Measurements from ENCODE around the gene PDE4D.

DNA sequence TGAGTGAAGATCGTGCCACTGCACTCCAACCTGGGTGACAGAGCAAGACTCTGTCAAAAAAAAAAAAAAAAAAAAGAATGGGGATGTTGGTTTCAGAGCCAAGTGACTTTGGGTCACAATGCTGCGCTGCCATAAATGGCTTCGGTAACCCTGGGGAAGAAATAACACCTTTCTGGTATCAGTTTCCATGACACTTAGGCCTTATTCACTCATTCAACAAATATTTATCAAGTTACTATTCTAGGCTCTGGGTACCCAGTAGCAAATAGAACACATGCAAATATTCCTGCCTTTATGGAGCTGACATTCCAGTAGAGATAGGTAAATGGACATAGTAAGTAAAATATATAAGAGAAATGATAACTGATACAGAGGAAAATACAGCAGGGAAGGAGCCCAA is 454.2 kb downstream of the PDE4D start:
- TF ChIP-seq, protein P1, sequence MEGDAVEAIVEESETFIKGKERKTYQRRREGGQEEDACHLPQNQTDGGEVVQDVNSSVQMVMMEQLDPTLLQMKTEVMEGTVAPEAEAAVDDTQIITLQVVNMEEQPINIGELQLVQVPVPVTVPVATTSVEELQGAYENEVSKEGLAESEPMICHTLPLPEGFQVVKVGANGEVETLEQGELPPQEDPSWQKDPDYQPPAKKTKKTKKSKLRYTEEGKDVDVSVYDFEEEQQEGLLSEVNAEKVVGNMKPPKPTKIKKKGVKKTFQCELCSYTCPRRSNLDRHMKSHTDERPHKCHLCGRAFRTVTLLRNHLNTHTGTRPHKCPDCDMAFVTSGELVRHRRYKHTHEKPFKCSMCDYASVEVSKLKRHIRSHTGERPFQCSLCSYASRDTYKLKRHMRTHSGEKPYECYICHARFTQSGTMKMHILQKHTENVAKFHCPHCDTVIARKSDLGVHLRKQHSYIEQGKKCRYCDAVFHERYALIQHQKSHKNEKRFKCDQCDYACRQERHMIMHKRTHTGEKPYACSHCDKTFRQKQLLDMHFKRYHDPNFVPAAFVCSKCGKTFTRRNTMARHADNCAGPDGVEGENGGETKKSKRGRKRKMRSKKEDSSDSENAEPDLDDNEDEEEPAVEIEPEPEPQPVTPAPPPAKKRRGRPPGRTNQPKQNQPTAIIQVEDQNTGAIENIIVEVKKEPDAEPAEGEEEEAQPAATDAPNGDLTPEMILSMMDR (IDR thresholded peaks at IDR 0.05) = no peak
- no peak for TF ChIP-seq EZH2 (IDR thresholded peaks at IDR 0.05; ENCODE audit: borderline replicate concordance, insufficient read depth, low read depth, low read length, poor library complexity, severe bottlenecking)
